IMR-90 (cell line): ENCODE data around the gene CXCL8. TPM values are rescaled to one million over a fixed set of nuclear protein-coding genes. Genes with fewer than 3 reads are reported as not detected.

ENCODE experiments used
- ATAC-seq: fragments of 200-7000 bp; cut with Tn5 transposase; 2 replicates; pipeline ENCODE4 v1.9.1; 2020; ENCODE audit warnings: low read depth, mild to moderate bottlenecking, moderate library complexity
- BruUV-seq: library from RNA; stranded (reverse); fragments of 400-500 nt; replicated peaks from 2 replicates; lab custom pipeline; 2021; lab: Mats Ljungman, UMichigan
- CTCF ChIA-PET: fragments of 300-600 bp; formaldehyde crosslinking; extraction: SDS; loops from one replicate; lab custom pipeline; 2021; ENCODE audit warnings: antibody characterized with exemption; lab: Yijun Ruan, JAX
- POLR2A ChIA-PET: fragments of 300-600 bp; sonication (Branson Sonifier 250); formaldehyde crosslinking; loops from one replicate; lab custom pipeline; 2022; ENCODE audit warnings: antibody characterized with exemption; ENCODE audit not compliant: unreplicated experiment; lab: Charles Lee
- DNase-seq: peaks from one replicate; pipeline ENCODE4 v3.0.0; 2013
- H2AFZ ChIP-seq: replicated peaks from 2 replicates; pipeline ENCODE3; 2013; ENCODE audit warnings: low read length, mild to moderate bottlenecking; ENCODE audit not compliant: poor library complexity
- H2AK5ac ChIP-seq: 2 replicates; pipeline ENCODE4 v1.6.1; 2013; ENCODE audit warnings: low read depth, low read length, inconsistent platforms
- H2AK9ac ChIP-seq: replicated peaks from 2 replicates; pipeline ENCODE3; 2013; ENCODE audit warnings: mild to moderate bottlenecking, low read depth, low read length, moderate library complexity; ENCODE audit not compliant: poor library complexity
- H2BK120ac ChIP-seq: 2 replicates; pipeline ENCODE4 v1.6.1; 2013; ENCODE audit warnings: low read depth, low read length, inconsistent platforms
- H2BK15ac ChIP-seq: 3 replicates; pipeline ENCODE4 v1.6.1; 2013; ENCODE audit warnings: low read depth, low read length, inconsistent platforms
- H2BK20ac ChIP-seq: 2 replicates; pipeline ENCODE4 v1.6.1; 2013; ENCODE audit warnings: low read depth, mild to moderate bottlenecking, inconsistent platforms, low read length, moderate library complexity
- H2BK5ac ChIP-seq: 2 replicates; pipeline ENCODE4 v1.6.1; 2013; ENCODE audit warnings: mild to moderate bottlenecking, low read depth, low read length, inconsistent platforms; ENCODE audit not compliant: poor library complexity, severe bottlenecking
- H3K14ac ChIP-seq: replicated peaks from 2 replicates; pipeline ENCODE4 v1.6.1; 2013; ENCODE audit warnings: low read depth, low read length, inconsistent platforms
- H3K18ac ChIP-seq: 2 replicates; pipeline ENCODE4 v1.6.1; 2013; ENCODE audit warnings: low read depth, low read length, control low read depth
- H3K23ac ChIP-seq: 2 replicates; pipeline ENCODE4 v1.6.1; 2013; ENCODE audit warnings: low read depth, low read length, inconsistent platforms
- H3K27ac ChIP-seq: 2 replicates; pipeline ENCODE4 v1.5.1; 2013; ENCODE audit warnings: mild to moderate bottlenecking, control low read depth, low read length; ENCODE audit not compliant: insufficient read depth
- H3K27me3 ChIP-seq: 2 replicates; pipeline ENCODE4 v1.6.1; 2013; ENCODE audit warnings: low read length; ENCODE audit not compliant: control insufficient read depth, insufficient read depth
- H3K36me3 ChIP-seq: 2 replicates; pipeline ENCODE4 v1.6.1; 2013; ENCODE audit warnings: low read length, mixed read lengths; ENCODE audit not compliant: control insufficient read depth, insufficient read depth
- H3K4ac ChIP-seq: 2 replicates; pipeline ENCODE4 v1.6.1; 2013; ENCODE audit warnings: low read depth, low read length, inconsistent platforms
- H3K4me1 ChIP-seq: 2 replicates; pipeline ENCODE4 v1.6.1; 2013; ENCODE audit warnings: low read length, mixed read lengths; ENCODE audit not compliant: control insufficient read depth, insufficient read depth
- H3K4me2 ChIP-seq: 2 replicates; pipeline ENCODE4 v1.6.1; 2013; ENCODE audit warnings: low read depth, mild to moderate bottlenecking, control low read depth, low read length, moderate library complexity
- H3K4me3 ChIP-seq: 2 replicates; pipeline ENCODE4 v1.5.1; 2013; ENCODE audit warnings: low read depth, mild to moderate bottlenecking, control low read depth, low read length, moderate library complexity; ENCODE audit not compliant: insufficient read depth
- H3K56ac ChIP-seq: 2 replicates; pipeline ENCODE4 v1.6.1; 2013; ENCODE audit warnings: low read length, inconsistent platforms; ENCODE audit not compliant: insufficient read depth; ENCODE audit errors: extremely low read depth
- H3K79me1 ChIP-seq, 2 experiments: 2 replicates each; pipeline ENCODE4 v1.6.1; 2013; ENCODE audit warnings: low read length in 2 of 2, inconsistent platforms in 1 of 2, low read depth in 1 of 2
- H3K9ac ChIP-seq: 2 replicates; pipeline ENCODE4 v1.6.1; 2013; ENCODE audit warnings: low read depth, low read length, control low read depth
- H3K9me1 ChIP-seq: 2 replicates; pipeline ENCODE4 v1.6.1; 2013; ENCODE audit warnings: low read length, inconsistent platforms; ENCODE audit not compliant: insufficient read depth
- H3K9me3 ChIP-seq: 2 replicates; pipeline ENCODE4 v1.6.1; 2013; ENCODE audit warnings: low read length; ENCODE audit not compliant: control insufficient read depth, insufficient read depth
- H4K20me1 ChIP-seq: 2 replicates; pipeline ENCODE4 v1.6.1; 2013; ENCODE audit warnings: low read length, inconsistent platforms; ENCODE audit not compliant: insufficient read depth
- H4K5ac ChIP-seq: 2 replicates; pipeline ENCODE4 v1.6.1; 2013; ENCODE audit warnings: mild to moderate bottlenecking, low read depth, low read length, control low read depth
- H4K8ac ChIP-seq, 2 experiments: 2 replicates each; pipeline ENCODE4 v1.6.1; 2013; ENCODE audit warnings: low read depth in 2 of 2, low read length in 2 of 2, control low read depth in 1 of 2, inconsistent platforms in 1 of 2
- H4K91ac ChIP-seq: 2 replicates; pipeline ENCODE4 v1.6.1; 2013; ENCODE audit warnings: low read depth, low read length, inconsistent platforms; ENCODE audit not compliant: insufficient read depth
- BHLHE40 ChIP-seq: fragments of 150-350 bp; IDR thresholded peaks from 2 replicates; pipeline ENCODE4 v1.6.1; 2016; ENCODE audit warnings: mild to moderate bottlenecking, low read depth, low read length
- CEBPB ChIP-seq: IDR thresholded peaks from 2 replicates; pipeline ENCODE4 v1.6.1; 2012; ENCODE audit warnings: low read depth, low read length, improper control_type of control experiment
- CHD1 ChIP-seq: IDR thresholded peaks from 2 replicates; pipeline ENCODE4 v1.6.1; 2012; ENCODE audit warnings: low read depth, low read length, improper control_type of control experiment
- CTCF ChIP-seq: conservative IDR thresholded peaks from 2 replicates; pipeline ENCODE4 v1.5.1; 2012; ENCODE audit warnings: mild to moderate bottlenecking, low read depth, low read length, improper control_type of control experiment
- FOS ChIP-seq: fragments of 150-350 bp; IDR thresholded peaks from 2 replicates; pipeline ENCODE4 v1.6.1; 2016; ENCODE audit warnings: low read depth, low read length
- MAFK ChIP-seq: IDR thresholded peaks from 2 replicates; pipeline ENCODE4 v1.6.1; 2012; ENCODE audit warnings: low read depth, low read length, improper control_type of control experiment
- MAZ ChIP-seq: IDR thresholded peaks from 2 replicates; pipeline ENCODE4 v1.6.1; 2012; ENCODE audit warnings: low read depth, mild to moderate bottlenecking, low read length, improper control_type of control experiment, moderate library complexity, borderline replicate concordance
- MXI1 ChIP-seq: IDR thresholded peaks from 2 replicates; pipeline ENCODE4 v1.6.1; 2012; ENCODE audit warnings: low read depth, mild to moderate bottlenecking, low read length, moderate library complexity, borderline replicate concordance
- NFE2L2 ChIP-seq: fragments of 150-350 bp; IDR thresholded peaks from 2 replicates; pipeline ENCODE4 v1.6.1; 2016; ENCODE audit warnings: low read depth, mild to moderate bottlenecking, low read length
- POLR2A ChIP-seq: IDR thresholded peaks from 2 replicates; pipeline ENCODE4 v1.6.1; 2012; ENCODE audit warnings: mild to moderate bottlenecking, low read depth, low read length
- RAD21 ChIP-seq: IDR thresholded peaks from 2 replicates; pipeline ENCODE4 v1.6.1; 2012; ENCODE audit warnings: low read length, improper control_type of control experiment
- RCOR1 ChIP-seq: IDR thresholded peaks from 2 replicates; pipeline ENCODE4 v1.6.1; 2012; ENCODE audit warnings: mild to moderate bottlenecking, low read length, improper control_type of control experiment; ENCODE audit not compliant: insufficient replicate concordance
- RFX5 ChIP-seq: IDR thresholded peaks from 2 replicates; pipeline ENCODE4 v1.8.0; 2012; ENCODE audit warnings: low read depth, mild to moderate bottlenecking, low read length, moderate library complexity
- SMC3 ChIP-seq: fragments of 150-350 bp; IDR thresholded peaks from 2 replicates; pipeline ENCODE4 v1.6.1; 2016; ENCODE audit warnings: low read depth, mild to moderate bottlenecking, antibody characterized with exemption, low read length, moderate library complexity
- USF2 ChIP-seq: fragments of 150-350 bp; IDR thresholded peaks from 2 replicates; pipeline ENCODE4 v1.6.1; 2017; ENCODE audit warnings: mild to moderate bottlenecking, antibody characterized with exemption, low read length, low read depth
- whole genome bisulfite sequencing, 2 experiments: methylation state at CpG; one replicate each; pipeline versions ENCODE4 v1.1.5 to v1.1.7; 2013; ENCODE audit warnings: missing lambda C conversion rate in 2 of 2; ENCODE audit not compliant: insufficient read length in 1 of 2; ENCODE audit errors: extremely low coverage in 2 of 2; 5-methylcytosine and 5-hydroxymethylcytosine counted together
- dilution Hi-C: fragments of 300-500 bp; cut with HindIII; formaldehyde crosslinking; loops from one replicate; pipeline ENCODE4 v1.14.3; 2018; ENCODE audit warnings: low sequenced_read_pairs; ENCODE audit not compliant: unreplicated experiment
- in situ Hi-C: fragments of 300-500 bp; cut with MboI; formaldehyde crosslinking; loops from 3 replicates; pipeline ENCODE4 v1.14.3; 2019; ENCODE audit warnings: low sequenced_read_pairs, inconsistent platforms, mixed read lengths
- intact Hi-C: fragments of 100-400 bp; cut with micrococcal nuclease; formaldehyde crosslinking; loops from 2 replicates; pipeline ENCODE4 v1.10.0; 2022
- polyA plus RNA-seq, 3 experiments: library from polyadenylated mRNA; depleted of rRNA; stranded (reverse); fragments of >200 nt; gene quantifications; 2 replicates each; pipeline ENCODE4 v1.2.3, GENCODE V29; 2012; ENCODE audit warnings: low replicate concordance in 1 of 3
- total RNA-seq: library from RNA; depleted of rRNA; stranded (reverse); fragments of >200 nt; gene quantifications from 2 replicates; pipeline ENCODE4 v1.2.3, GENCODE V29; 2012
- TF ChIP-seq, protein P1 (sequence below): fragments of 150-350 bp; IDR thresholded peaks from 2 replicates; pipeline ENCODE4 v1.6.1; 2016; ENCODE audit warnings: low read depth, mild to moderate bottlenecking, low read length, moderate library complexity, borderline replicate concordance

Gene CXCL8
- total and polyA plus RNA-seq, 2 of the 4 experiments (the other 2 are of a cell fraction): 2.2 to 2.7 TPM

GRCh38 chr4:73692254-73692653, 48.1 kb upstream of the CXCL8 start:
- ChIA-PET POLR2A (no interaction called here), CTCF (no interaction called here)
- Histone ChIP-seq H3K18ac (no peak overlapping the region), H3K23ac (no peak overlapping the region), H3K9me3 (no peaks in the 10 kb centered on the region), H3K27ac (no peak overlapping the region), H3K14ac (no peak overlapping the region), H2AK9ac (no peak overlapping the region), H4K91ac (no peak overlapping the region), H4K20me1 (no peaks in the 10 kb centered on the region), H3K9me1 (peaks cover 3% of the 10 kb centered on the region), H3K36me3 (no peaks in the 10 kb centered on the region), H3K79me1 (no peaks in the 10 kb centered on the region), H2AFZ (no peak overlapping the region), H2BK5ac (no peak overlapping the region), H3K27me3 (no peaks in the 10 kb centered on the region), H3K9ac (no peak overlapping the region), H4K8ac (no peak overlapping the region), H3K4ac (no peak overlapping the region), H3K4me3 (no peak overlapping the region), H2BK120ac (no peak overlapping the region), H4K5ac (no peak overlapping the region), H2BK15ac (peak overlapping the region; percentile 21; the same call in 1 of the 3 replicates), H2BK20ac (no peak overlapping the region), H3K4me2 (no peak overlapping the region), H3K56ac (no peak overlapping the region), H3K4me1 (peaks cover 6% of the 10 kb centered on the region), H2AK5ac (no peak overlapping the region)
- TF ChIP-seq CEBPB (no peak), POLR2A (no peak), CHD1 (no peak), MAZ (no peak), RCOR1 (no peak), NFE2L2 (no peak), MAFK (no peak), MXI1 (no peak), USF2 (no peak), BHLHE40 (no peak), CTCF (no peak), RAD21 (no peak), SMC3 (no peak), RFX5 (no peak), FOS (no peak)
- TF ChIP-seq, protein P1, sequence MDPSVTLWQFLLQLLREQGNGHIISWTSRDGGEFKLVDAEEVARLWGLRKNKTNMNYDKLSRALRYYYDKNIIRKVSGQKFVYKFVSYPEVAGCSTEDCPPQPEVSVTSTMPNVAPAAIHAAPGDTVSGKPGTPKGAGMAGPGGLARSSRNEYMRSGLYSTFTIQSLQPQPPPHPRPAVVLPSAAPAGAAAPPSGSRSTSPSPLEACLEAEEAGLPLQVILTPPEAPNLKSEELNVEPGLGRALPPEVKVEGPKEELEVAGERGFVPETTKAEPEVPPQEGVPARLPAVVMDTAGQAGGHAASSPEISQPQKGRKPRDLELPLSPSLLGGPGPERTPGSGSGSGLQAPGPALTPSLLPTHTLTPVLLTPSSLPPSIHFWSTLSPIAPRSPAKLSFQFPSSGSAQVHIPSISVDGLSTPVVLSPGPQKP: no peak
- intact Hi-C loops: no loop called here
- no TSS peak for BruUV-seq
- no CpG with 5 or more reads among the region's 1 CpG for WGBS, 2 experiments
- ATAC-seq (no peak), DNase-seq (no peak)
- dilution Hi-C loops: no loop called here
- in situ Hi-C loops: no loop called here
